Omental fat pad (tissue), 4 donors: ENCODE data around the gene THAP3. TPM values are rescaled to one million over a fixed set of nuclear protein-coding genes. Genes with fewer than 3 reads are reported as not detected.

ENCODE experiments used
- ATAC-seq: fragments of 150-250 bp; one replicate; pipeline ENCODE4 v1.9.1; 2016; ENCODE audit warnings: mild to moderate bottlenecking, moderate library complexity; ENCODE audit not compliant: low FRiP score
- DNase-seq: peaks from one replicate; pipeline ENCODE4 v3.0.0-alpha.2; 2019; ENCODE audit warnings: low spot score
- total RNA-seq, 4 donors: library from RNA; depleted of rRNA; stranded (reverse); fragments of >200 nt; gene quantifications; one replicate each; pipeline ENCODE4 v1.1.0, GENCODE V29; 2016
- TF ChIP-seq, protein P1 (sequence below), 3 donors: fragments of 450-650 bp; IDR thresholded peaks; one replicate each; pipeline ENCODE4 v1.5.1; 2016 to 2017; ENCODE audit warnings: antibody characterized with exemption in 3 of 3, mild to moderate bottlenecking in 3 of 3, moderate library complexity in 2 of 3

THAP3 gene
- total RNA-seq, 4 donors from 2014 or later = 11.6 to 35.0 (median 23.2) TPM

DNA sequence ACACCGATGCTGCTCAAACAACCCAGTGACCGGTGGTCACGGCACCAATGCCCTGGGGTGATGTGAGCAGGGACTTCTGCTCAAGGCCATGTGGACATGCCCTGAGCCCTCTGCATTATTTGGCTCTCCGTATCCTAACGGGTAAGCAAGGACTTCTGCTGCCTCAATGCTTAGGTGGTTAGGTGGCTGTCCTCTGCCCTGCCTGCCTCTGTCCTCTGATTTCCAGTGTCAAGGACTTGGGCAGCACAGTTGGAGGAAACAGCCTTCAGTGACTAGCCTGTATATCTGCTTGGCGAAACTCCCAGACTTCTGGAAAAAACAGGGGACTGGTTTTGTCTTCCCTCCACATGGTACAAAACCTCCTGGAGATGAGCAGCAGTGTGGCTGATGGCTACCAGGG, 42.5 kb downstream of the THAP3 start:
- ATAC-seq (peak; percentile 28), DNase-seq (no peak)
- TF ChIP-seq, protein P1, sequence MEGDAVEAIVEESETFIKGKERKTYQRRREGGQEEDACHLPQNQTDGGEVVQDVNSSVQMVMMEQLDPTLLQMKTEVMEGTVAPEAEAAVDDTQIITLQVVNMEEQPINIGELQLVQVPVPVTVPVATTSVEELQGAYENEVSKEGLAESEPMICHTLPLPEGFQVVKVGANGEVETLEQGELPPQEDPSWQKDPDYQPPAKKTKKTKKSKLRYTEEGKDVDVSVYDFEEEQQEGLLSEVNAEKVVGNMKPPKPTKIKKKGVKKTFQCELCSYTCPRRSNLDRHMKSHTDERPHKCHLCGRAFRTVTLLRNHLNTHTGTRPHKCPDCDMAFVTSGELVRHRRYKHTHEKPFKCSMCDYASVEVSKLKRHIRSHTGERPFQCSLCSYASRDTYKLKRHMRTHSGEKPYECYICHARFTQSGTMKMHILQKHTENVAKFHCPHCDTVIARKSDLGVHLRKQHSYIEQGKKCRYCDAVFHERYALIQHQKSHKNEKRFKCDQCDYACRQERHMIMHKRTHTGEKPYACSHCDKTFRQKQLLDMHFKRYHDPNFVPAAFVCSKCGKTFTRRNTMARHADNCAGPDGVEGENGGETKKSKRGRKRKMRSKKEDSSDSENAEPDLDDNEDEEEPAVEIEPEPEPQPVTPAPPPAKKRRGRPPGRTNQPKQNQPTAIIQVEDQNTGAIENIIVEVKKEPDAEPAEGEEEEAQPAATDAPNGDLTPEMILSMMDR (IDR thresholded peaks at IDR 0.05) = no peak

DNA sequence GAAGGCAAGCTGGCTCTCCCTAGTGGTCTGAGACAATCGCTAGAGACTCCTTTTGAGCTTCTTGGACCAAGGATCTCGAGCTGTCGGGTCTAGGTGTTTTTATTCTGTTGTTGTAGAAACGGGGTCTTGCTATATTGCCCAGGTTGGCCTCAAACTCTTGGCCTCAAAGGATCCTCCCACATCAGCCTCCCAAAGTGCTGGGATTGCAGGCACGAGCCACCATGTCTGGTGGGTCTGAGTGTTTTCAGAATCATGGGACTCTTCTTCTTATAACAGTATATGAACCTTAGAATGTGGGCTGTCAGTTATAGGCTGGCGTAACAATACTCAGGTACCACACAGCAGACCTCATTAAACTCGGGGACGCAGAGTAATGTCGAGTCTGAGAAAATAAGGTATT, 43.8 kb downstream of the THAP3 start:
- TF ChIP-seq, protein P1 (IDR thresholded peaks at IDR 0.05) = no peak
- DNase-seq (no peak), ATAC-seq (no peak)

DNA sequence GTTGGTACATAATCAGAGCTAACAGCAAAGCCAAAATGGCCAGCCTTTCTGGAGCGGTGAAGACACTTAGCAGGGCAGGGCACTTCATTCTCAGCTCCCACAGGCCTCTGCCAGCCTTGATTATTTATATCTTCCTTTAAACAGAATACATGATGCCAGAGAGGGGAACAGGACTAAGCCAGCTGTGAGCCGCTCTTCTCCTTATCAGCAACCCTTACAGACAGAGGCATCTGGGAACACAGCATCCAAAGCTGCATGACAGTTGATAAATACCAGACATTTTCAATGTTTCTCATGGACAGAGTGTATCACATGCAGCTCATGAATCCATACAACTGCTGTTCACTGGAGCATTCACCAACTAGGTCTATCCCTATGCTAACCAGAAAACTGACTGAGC, 47.9 kb downstream of the THAP3 start:
- ATAC-seq = no peak
- DNase-seq = no peak
- TF ChIP-seq, protein P1 (IDR thresholded peaks at IDR 0.05) = no peak

DNA sequence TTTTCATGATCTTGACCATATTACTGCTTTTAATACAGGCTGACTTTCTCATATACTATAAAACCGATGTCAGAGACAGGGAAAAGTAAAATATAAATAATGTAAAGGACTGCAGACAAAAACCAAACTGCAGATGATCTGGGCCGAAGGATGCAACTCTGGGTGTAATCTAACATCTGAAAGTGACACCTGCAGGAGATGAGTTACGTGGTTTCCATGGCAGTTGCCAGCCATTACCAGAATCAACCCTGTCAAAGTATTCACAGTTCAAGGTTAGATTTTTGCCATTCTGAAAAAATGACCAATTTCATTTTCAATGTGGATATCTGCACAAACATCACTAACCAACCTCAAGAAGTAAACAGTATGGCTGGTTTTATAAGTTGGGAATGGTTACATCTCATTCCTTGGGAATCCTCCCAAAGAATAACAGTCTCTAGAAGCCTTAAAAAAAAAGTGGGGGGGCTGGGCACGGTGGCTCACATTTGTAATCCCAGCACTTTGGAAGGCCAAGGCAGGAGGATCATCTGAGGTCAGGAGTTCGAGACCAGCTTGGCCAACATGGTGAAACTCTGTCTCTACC, 49.2 kb downstream of the THAP3 start:
- DNase-seq (no peak), ATAC-seq (no peak)
- TF ChIP-seq, protein P1 (IDR thresholded peaks at IDR 0.05) = no peak

DNA sequence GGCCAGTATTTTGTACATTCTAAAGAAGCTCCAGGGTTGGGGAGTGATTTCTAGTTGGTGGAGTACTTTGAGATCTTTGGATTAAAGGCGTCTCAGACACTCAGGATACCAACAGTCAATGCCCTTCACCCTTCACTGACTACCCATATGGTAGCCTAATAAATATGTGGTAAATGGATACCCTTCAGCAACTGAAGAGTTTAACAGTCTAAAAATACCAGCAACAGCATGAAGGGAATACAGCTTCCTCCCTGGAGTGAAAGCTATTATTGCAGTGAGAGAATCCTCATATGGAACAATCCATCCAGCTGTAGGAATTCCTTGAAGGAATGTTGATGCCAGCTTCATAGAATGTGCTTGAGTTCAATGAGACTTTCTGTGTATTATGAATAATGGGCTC, 50.1 kb downstream of the THAP3 start:
- TF ChIP-seq, protein P1 (IDR thresholded peaks at IDR 0.05) = no peak
- ATAC-seq (no peak), DNase-seq (no peak)

DNA sequence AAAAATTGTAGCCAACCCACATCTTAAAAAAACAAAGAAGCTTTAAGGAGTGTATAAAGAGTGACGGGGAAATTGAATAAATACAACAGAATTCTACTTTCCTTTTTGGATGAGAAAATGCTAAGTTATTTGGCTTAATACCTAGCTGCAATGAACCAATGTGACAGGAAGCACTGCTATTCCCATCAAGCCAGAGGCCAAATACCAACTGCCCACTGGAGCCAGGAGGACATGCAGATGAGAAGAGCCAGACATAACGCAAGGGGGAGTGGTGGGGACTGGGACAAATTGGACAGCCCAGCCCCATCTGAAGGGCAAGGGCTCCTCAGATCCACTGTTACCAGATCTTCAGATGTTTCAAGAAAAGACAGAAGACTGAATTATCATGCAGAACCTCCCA, 51.3 kb downstream of the THAP3 start:
- ATAC-seq (no peak), DNase-seq (no peak)

More for the DNA sequence above, 51.3 kb downstream of the THAP3 start:
- TF ChIP-seq, protein P1 (IDR thresholded peaks at IDR 0.05) = no peak

Other genes with a start within 250 kb of the THAP3 start
- gene ACOT7, start 231.1 kb upstream of the THAP3 start, total RNA-seq = 10 to 100 TPM in 2 of 4 donors, 1 to 10 TPM in 2; 7.4 to 16.7 (median 9.2) TPM
- gene HES2, start 204.9 kb upstream of the THAP3 start, total RNA-seq = under 1 TPM in 1 of 4 donors, not detected in 3; 0.12 TPM
- gene ESPN, start 200.1 kb upstream of the THAP3 start, total RNA-seq = under 1 TPM in 1 of 4 donors, not detected in 3; 0.12 TPM
- gene TNFRSF25, start 158.7 kb upstream of the THAP3 start, total RNA-seq = 10 to 100 TPM in 1 of 4 donors, 1 to 10 TPM in 3; 4.4 to 25.5 (median 6.6) TPM
- 10 to 100 TPM in 1 of 4 donors, 1 to 10 TPM in 3; 6.6 to 24.6 (median 7.9) TPM for gene PLEKHG5, start 133.2 kb upstream of the THAP3 start, total RNA-seq
- 10 to 100 TPM; 18.2 to 45.2 (median 24.7) TPM for gene NOL9, start 70.4 kb upstream of the THAP3 start, total RNA-seq
- gene TAS1R1, start 69.6 kb upstream of the THAP3 start, total RNA-seq = under 1 TPM in 1 of 4 donors, not detected in 3; 0.19 TPM
- 10 to 100 TPM in 3 of 4 donors, 1 to 10 TPM in 1; 9.9 to 19.2 (median 13.4) TPM for gene ZBTB48, start 44.9 kb upstream of the THAP3 start, total RNA-seq
- gene KLHL21, start 22.0 kb upstream of the THAP3 start, total RNA-seq = 10 to 100 TPM; 48.3 to 98.5 (median 57.0) TPM
- gene PHF13, start 11.1 kb upstream of the THAP3 start, total RNA-seq = 10 to 100 TPM in 3 of 4 donors, 1 to 10 TPM in 1; 8.6 to 15.1 (median 14.7) TPM
- gene DNAJC11, start 76.9 kb downstream of the THAP3 start, total RNA-seq = 10 to 100 TPM; 26.2 to 50.9 (median 30.5) TPM
- 10 to 100 TPM; 45.3 to 68.9 (median 62.0) TPM for gene CAMTA1, start 160.6 kb downstream of the THAP3 start, total RNA-seq